GM18519 (cell line): Measurements from ENCODE around the gene HOXD10.

Experiments used
- ATAC-seq: cut with Tn5 transposase; IDR thresholded peaks from one replicate; pipeline ENCODE4 v1.9.1; 2021; ENCODE audit warnings: mild to moderate bottlenecking, moderate library complexity; ENCODE audit not compliant: unreplicated experiment, low FRiP score

Gene HOXD10

DNA sequence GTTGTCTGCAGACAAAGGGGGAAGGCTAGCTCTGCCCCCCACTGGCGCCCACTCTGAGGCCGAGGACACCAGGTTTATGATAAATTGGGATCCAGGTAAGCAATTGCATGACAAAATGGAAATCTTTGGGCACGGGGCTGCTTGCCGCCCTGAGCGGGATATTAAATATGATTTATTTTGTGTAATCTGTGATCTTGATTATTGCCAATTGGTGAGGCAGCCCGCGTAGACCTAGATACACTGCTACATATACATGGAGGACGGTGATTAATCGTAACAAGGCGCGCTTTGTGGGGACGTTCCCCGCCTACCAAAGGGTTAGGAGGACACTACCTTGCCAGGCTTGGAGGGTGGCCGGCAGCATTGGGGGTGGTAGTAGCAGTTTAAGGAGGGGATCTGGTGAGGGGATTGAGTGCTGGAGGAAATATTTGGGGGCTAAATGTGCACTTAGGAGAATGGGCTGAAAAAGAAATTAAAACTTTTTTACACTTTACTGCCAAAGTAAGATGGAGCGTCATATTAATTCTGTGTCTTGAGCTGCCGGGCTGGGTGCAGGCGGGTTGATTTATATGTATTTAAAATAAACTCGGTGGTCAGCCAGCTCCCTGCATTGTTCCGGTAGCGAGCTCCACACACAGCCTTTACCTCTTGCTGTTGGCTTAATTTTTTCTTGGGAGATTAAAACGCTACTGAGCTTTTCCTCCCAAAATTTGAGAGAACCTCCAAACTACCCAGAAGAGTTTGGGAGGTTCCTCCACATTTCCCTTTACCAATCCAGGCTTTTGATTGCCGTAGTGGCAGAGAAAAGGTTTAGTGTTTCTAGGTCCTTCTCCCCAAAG is 44.6 kb downstream of the HOXD10 start:
- no peak for ATAC-seq

DNA sequence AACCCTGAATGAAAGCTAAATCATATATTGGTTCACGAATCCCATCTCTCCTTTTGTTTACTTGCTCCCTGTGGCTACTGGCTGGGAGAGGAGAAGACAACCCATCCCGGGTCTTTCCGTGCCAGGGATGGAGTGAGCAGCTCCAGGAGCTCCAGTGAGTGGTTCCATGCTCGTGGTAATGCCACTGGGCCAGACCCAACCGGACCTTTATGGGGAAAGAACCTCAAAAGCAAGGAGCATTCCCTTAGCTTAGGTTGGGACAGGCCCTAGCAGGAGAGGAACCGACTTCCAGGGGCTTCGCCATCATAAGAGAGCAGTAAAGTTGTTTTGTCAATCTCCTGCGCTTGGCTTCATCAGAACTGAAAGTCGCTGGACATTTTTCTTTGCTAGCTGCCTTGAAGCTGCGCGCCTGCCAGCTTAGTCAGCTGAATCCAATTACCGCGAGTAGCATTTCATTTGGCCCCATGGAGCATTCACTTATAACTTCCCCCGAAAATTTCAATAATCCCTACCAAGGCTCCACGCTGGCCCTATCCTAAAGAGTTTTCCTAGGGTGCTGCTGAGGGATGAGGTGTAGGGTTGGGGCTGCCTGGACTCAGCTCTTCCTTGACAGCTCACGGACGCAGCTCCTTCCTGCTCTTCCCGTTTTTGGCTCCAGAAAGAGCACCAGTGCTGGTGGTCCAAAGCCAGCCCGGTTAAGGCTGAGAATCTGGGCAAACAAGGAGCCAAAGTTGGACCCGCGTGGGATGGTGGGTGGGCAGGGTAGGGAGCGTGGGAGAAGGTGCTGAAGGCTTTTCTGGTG is 45.4 kb downstream of the HOXD10 start:
- ATAC-seq: no peak

DNA sequence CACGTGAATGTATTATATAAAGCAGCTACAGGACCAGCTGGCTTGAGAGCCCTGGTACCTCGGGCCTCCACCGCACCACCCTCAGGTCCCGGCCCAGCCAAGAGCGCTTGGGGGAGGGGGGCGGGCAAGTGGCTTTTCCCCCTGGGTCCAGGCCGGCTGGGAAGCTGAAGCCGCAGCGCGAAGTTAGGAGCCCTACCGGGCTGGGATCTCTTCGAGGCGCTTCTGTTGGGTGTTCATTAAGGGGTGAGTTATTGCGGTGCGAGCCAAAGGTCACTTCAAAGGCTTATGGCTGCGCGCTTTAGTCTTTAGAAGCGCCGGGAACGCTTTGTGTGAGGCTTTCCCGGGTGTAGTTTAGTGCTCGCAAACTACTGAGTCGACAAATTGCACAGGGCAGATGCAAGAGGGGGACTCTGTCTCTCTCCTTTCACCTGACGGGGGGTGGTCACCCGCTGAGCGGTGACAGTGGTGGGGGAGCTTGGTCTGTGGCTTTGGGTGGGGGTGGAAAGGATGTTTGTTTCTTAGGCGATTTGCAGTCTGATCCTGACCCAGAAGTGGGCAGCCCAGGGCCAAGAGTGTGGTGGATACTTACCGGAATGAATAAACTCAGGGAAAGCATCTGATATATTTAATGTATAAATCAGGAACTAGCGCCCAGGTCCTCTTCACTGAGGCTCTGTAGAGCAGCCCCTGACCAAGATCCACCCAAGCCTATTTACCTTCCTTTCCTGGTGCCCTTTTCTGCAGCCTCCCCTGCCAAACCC is 46.5 kb downstream of the HOXD10 start:
- ATAC-seq: no peak

DNA sequence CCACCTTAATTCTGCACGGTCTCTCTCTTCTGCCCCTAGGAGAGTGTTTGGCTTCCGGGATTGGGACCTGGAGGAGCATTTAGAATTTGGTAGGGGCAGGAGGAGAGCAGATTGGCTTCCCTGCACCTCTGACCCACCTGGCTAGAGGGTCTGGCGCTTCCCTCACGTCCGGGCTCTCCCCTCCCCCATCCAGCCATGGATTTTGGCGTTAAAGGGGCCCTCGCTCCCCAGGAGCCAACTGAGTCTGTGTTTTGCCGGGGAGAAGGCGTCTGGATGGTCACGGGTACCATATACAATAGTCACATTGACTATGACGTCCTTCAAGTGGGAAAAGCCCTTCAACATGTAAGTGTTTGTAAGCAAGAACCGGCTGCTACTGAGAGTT is 47.1 kb downstream of the HOXD10 start:
- ATAC-seq: no peak

DNA sequence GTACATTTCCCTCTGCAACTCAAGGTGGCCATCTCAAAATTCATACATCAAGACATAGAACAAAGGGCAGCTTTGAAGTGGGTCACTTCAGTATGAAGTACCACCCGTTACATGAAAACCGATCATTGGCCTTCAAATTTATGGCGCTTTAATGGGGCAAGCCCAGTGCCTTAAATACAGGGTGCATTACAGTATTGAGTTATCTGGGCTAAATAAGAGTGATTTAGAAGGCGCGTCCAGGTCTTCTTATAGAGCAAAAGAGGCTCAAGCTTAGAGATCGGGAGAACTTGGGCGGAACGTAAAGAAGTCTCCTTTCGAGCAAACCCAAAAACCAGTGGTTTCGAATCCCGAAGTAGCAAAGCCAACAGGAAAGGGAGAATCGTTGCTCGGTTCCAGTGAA is 47.6 kb downstream of the HOXD10 start:
- ATAC-seq: no peak

DNA sequence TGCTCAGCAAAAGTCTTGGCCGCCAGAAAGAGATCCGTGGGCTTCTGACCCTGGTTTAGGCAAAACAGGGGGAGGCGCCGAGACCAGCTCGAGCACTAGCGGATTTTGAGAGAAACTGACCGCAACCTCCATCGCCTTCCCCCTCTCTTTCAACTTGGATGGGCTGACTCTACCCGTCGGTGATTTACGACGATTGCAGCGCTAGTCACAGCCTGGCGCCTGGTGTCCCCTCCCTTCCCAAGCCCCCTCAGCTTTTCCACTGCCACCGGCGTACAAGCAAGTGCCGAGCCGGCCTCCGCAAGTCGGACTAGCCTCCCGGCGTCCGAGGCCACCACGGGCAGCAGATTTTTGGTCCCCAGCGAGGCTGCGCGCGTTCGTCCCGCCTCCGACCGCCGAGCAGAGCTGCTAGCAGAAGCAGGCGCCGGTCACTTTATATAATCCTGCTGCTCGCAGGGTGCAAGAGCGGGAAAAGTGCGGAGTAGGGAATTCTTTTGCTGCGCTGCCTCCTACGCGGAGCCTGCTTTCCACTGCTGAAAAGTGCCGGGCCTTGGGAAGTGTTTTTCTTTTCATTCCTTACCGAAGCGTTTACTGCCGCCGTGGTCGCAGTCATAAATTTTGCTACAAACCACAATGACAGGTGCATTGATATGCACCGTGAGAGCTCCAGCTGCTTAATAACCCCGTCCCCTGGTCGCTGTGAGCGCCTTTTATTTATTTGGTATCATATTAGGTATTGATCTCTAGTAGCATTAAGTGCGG is 48.2 kb downstream of the HOXD10 start:
- no peak for ATAC-seq

DNA sequence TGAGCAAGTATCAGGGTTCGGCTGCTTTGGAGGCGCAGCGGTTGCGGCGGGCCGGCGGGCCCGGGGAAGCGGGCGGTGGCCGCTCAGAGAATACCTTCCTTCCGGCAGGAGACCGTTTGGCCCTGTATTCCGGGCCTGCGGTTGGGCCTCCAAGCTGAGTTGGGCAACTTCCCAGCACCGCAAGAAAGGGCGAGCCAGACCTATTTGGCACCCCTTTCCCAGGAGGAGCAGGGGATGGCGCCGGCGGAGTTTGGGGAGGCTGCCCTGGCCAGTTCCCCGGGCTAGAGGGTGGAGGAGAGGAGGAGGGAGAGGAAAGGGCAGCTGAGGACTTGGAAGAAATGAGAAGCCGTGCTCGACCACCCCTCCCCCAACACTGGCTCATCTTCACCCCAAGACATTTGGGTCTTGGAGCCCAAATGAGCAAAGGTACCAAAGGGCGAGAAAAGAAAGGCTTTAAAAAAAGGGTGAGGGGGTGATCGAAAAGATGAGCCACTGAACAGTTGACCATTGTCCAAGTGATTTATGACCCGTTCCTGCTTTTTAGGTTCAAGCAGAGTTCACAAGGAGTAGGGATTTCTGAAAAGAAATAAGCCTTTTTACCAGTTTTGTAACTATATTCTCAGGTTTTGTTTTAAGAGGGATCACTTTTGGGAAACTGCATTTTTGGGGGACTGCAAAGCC is 48.9 kb downstream of the HOXD10 start:
- ATAC-seq: no peak

DNA sequence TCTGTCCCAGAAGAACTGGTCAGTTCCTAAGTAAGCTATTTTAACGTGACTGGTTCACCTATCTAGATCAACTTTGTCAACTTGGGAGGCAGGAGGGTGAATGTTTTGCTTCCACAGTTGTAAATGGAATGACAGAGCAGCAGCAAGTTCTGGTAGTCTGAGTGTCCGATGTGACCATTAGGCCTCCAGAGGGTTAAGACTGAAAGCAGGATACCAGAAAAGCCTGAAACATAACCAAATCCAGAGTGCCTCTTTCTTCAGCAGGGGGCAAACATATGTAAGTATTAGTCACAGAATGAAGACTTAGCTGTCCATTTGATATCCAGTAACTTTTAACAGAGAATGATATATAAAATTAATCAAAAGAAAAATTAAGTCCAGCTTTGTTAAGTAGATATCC is 49.7 kb downstream of the HOXD10 start:
- ATAC-seq: no peak

DNA sequence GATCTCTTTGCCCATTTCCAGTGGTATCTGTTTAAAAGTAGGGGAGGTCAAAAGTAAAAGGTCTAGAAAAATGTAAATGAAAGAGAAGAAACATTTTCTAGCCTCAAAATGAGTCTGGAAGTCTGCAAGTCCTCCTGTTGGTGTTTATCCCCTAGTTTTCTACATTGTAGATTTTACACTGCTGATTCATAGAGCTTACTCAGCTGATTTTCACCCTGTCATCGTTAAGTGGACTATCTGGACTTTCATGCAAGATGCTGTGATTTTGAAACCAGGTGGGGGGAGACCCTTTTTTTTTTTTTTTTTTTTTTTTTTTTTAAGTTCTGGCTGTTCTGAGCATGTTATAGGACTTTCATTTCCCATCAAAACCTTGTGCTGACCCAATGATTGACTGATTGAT is 50.8 kb downstream of the HOXD10 start:
- ATAC-seq: no peak

DNA sequence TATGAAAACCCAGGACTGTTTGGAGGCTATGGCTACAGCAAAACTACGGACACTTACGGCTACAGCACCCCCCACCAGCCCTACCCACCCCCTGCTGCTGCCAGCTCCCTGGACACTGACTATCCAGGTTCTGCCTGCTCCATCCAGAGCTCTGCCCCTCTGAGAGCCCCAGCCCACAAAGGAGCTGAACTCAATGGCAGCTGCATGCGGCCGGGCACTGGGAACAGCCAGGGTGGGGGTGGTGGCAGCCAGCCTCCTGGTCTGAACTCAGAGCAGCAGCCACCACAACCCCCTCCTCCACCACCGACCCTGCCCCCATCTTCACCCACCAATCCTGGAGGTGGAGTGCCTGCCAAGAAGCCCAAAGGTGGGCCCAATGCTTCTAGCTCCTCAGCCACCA is 52.6 kb downstream of the HOXD10 start:
- ATAC-seq: no peak
